Bronchial epithelial cell (primary cell): Measurements from ENCODE around the gene MRPS2. TPM values are rescaled to one million over a fixed set of nuclear protein-coding genes. Genes with fewer than 3 reads are reported as not detected.

Experiments
- DNase-seq: peaks from one replicate; pipeline ENCODE4 v3.0.0-alpha.2; 2010; ENCODE audit warnings: low read depth
- FAIRE-seq: peaks from 2 replicates; lab custom pipeline; 2011; peaks lifted over from hg19 to GRCh38; lab: Jason Lieb, UNC
- H3K27me3 ChIP-seq: 2 replicates; pipeline ENCODE4 v1.5.1; 2011; ENCODE audit warnings: low read length; ENCODE audit not compliant: control insufficient read depth, insufficient read depth
- H3K36me3 ChIP-seq: 2 replicates; pipeline ENCODE4 v1.5.1; 2011; ENCODE audit warnings: low read length; ENCODE audit not compliant: control insufficient read depth, insufficient read depth
- H3K4me3 ChIP-seq: 2 replicates; pipeline ENCODE4 v1.5.1; 2011; ENCODE audit warnings: mild to moderate bottlenecking, low read depth, low read length, control low read depth
- total RNA-seq: library from RNA; depleted of rRNA; stranded (reverse); fragments of >200 nt; gene quantifications from 2 replicates; pipeline ENCODE4 v1.2.1, GENCODE V29; 2014
- TF ChIP-seq, protein P1 (sequence below): IDR thresholded peaks from 2 replicates; pipeline ENCODE4 v1.5.1; 2011; ENCODE audit warnings: mild to moderate bottlenecking, moderate library complexity, low read length, control low read depth, inconsistent platforms; ENCODE audit not compliant: insufficient read depth, severe bottlenecking

MRPS2 gene
- total RNA-seq, 1 donor from 2014 or later: 15.5 TPM

DNA sequence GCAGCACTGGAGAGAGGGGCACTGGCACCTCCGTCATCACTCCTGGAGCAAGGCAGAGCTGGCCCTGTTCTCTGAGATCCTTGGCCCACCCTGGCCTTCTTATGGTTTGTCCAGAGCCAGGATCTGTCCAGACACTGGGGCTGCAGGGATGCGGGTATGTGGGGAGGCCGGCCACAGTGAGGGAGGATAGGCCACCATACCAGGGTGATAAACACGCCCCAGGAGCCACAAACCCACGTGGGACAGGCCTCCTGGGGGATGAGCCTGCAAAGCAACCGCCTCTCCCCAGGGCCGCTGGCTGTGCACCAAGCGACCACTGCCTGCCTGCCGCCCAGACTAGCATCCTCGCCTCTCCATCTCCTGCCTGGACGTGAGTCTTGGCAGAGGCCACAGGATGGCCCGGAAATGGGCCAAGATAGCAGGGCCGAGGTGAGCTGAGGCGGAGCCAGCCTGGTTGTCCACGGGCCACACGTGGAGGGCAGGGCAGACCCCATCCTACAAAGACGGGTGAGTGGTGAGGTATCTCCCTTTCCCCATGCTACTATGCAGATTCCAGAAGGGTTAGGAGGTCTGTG, 49.9 kb downstream of the MRPS2 start:
- H3K4me3 ChIP-seq: no peak overlapping the region

GRCh38 chr9:135551031-135551430, 50.5 kb downstream of the MRPS2 start:
- DNase-seq (no peak), FAIRE-seq (no peak)
- Histone ChIP-seq H3K36me3 (no peaks in the 10 kb centered on the region), H3K4me3 (no peak overlapping the region), H3K27me3 (no peaks in the 10 kb centered on the region)
- TF ChIP-seq, protein P1, sequence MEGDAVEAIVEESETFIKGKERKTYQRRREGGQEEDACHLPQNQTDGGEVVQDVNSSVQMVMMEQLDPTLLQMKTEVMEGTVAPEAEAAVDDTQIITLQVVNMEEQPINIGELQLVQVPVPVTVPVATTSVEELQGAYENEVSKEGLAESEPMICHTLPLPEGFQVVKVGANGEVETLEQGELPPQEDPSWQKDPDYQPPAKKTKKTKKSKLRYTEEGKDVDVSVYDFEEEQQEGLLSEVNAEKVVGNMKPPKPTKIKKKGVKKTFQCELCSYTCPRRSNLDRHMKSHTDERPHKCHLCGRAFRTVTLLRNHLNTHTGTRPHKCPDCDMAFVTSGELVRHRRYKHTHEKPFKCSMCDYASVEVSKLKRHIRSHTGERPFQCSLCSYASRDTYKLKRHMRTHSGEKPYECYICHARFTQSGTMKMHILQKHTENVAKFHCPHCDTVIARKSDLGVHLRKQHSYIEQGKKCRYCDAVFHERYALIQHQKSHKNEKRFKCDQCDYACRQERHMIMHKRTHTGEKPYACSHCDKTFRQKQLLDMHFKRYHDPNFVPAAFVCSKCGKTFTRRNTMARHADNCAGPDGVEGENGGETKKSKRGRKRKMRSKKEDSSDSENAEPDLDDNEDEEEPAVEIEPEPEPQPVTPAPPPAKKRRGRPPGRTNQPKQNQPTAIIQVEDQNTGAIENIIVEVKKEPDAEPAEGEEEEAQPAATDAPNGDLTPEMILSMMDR: no peak

More for the DNA sequence above, 49.9 kb downstream of the MRPS2 start:
- FAIRE-seq: no peak
- no peaks in the 10 kb centered on the region for H3K27me3 ChIP-seq
- TF ChIP-seq, protein P1: no peak
- DNase-seq: no peak
- no peaks in the 10 kb centered on the region for H3K36me3 ChIP-seq

- H3K27me3 ChIP-seq: no peaks in the 10 kb centered on the region
- DNase-seq (no peak), FAIRE-seq (no peak)
- TF ChIP-seq, protein P1: no peak
- H3K4me3 ChIP-seq: no peak overlapping the region
- no peaks in the 10 kb centered on the region for H3K36me3 ChIP-seq
These were observed 51.0 kb downstream of the MRPS2 start for GRCh38 chr9:135551456-135551855.

- FAIRE-seq: no peak
These were observed 51.7 kb downstream of the MRPS2 start for GRCh38 chr9:135552021-135552697.

DNA sequence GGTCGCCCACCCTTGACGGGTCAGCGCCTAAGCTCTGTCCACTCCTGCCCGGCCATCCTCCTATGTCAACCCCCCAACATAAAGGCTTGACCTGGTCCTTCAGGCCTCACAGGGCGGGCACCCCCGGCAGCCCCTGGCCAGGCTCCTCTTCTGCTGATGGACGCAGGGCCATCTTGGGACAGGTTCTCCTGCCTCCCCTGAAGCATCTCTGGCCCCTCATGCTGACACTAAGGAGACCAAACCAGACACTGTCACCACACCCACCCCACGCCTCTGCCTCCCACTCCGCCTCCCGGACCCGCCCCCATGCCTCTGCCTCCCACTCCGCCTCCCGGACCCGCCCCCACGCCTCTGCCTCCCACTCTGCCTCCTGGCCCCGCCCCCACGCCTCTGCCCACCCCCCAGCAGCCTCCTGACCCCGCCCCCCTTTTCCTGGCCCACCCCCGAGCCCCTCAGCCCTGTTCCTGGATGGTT, 52.3 kb downstream of the MRPS2 start:
- no peak overlapping the region for H3K4me3 ChIP-seq
- no peaks in the 10 kb centered on the region for H3K36me3 ChIP-seq
- TF ChIP-seq, protein P1: no peak
- no peaks in the 10 kb centered on the region for H3K27me3 ChIP-seq
- no peak for FAIRE-seq
- no peak for DNase-seq

More at GRCh38 chr9:135552021-135552697, 51.7 kb downstream of the MRPS2 start:
- Histone ChIP-seq H3K27me3 (no peaks in the 10 kb centered on the region), H3K36me3 (no peaks in the 10 kb centered on the region), H3K4me3 (no peak overlapping the region)
- TF ChIP-seq, protein P1: no peak
- no peak for DNase-seq

Other genes with a start within 250 kb of the MRPS2 start
- gene PPP1R26, start 20.9 kb upstream of the MRPS2 start, total RNA-seq: 25.9 and 27.9 TPM in 2 replicates
- gene LCN1, start 20.8 kb downstream of the MRPS2 start, total RNA-seq: not detected in 2 replicates
- gene OBP2A, start 45.4 kb downstream of the MRPS2 start, total RNA-seq: not detected in 2 replicates
- not detected in 2 replicates for gene PAEP, start 61.1 kb downstream of the MRPS2 start, total RNA-seq
- not detected in 2 replicates for gene GLT6D1, start 138.9 kb downstream of the MRPS2 start, total RNA-seq
- not detected in 2 replicates for gene LCN9, start 162.6 kb downstream of the MRPS2 start, total RNA-seq
- not detected in 2 replicates for gene SOHLH1, start 198.8 kb downstream of the MRPS2 start, total RNA-seq
- gene KCNT1, start 201.5 kb downstream of the MRPS2 start, total RNA-seq: not detected in 2 replicates